GM21619 (cell line): ENCODE measurements around the gene CNPY2.
A peak's percentile ranks its signal among the peaks of the same experiment; 100 is the strongest.
"Not testable (repeated sequence)": the region's sequence is repeated elsewhere in the genome, so short reads cannot be mapped to it uniquely, and the experiment has no call there.

Source experiments
- ATAC-seq: cut with Tn5 transposase; IDR thresholded peaks from one replicate; pipeline ENCODE4 v1.9.1; 2021; ENCODE audit not compliant: unreplicated experiment

The CNPY2 gene

DNA sequence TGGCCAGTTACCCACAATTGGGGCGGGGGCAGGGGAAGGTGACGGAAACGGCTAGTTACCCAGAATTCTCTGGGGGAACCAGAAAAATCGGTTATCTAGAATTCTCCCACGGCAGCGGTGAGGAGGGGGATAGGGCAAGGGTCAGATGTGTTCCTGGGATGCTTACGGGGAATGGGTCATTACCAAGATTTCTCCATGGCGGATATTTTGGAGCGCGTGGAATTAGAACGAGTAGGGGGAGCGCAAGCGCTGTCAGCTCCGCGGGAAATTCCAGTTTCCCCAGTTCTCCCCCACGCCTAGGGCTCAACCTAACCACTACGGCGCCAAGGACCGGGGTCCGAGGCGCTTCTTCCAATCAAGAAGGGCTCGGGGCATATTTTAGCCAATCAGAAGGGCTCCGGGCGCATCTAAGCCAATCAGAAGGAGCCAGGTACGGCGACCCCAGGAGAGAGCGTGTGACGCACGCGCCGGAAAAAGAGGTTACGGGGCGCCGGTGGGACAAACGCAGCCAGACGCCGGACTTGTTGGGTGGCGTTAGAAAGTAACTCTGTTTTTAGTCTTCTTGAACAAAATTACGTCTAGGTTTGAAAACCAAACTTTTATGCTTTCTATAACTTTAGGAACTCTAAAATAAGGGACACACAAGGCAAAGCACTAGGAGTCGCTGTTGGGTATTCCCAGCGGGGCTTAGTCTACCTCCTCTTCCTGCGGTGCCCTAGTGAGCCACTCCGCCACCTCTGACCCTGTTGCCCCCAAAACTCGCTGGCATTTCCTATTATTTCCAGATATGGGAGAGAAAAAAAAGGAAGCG is 18.1 kb upstream of the CNPY2 start, which contains the start of gene PAN2:
TSS of gene PAN2 (minus strand) at position 322 of the 811 bp plus-strand sequence. CDS start 906 bp downstream, outside the sequence.
- ATAC-seq = peak; percentile 92

DNA sequence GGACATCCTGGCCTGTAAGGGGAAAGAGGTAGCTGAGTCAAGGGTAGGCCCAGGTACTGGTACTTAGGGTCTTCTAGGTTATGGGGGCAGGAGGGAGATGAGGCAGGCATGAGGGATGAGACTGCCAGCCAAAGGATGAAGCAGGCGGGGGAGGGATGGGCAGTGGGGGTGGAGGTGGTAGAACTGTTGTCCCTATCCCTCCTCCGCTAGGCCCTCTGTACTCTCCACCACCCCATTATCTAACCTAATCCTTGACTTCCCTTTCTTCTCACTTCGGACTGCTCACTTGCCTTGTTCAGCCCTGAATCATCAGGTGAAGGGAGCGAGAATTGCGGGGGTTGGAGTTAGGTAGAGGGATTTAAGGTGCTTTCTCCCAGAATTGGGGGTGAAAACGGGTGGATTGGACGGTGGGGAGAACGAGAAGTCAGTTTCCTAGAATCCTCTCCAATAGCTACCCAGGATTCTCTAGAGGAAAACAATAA is 17.4 kb upstream of the CNPY2 start:
- no peak for ATAC-seq

DNA sequence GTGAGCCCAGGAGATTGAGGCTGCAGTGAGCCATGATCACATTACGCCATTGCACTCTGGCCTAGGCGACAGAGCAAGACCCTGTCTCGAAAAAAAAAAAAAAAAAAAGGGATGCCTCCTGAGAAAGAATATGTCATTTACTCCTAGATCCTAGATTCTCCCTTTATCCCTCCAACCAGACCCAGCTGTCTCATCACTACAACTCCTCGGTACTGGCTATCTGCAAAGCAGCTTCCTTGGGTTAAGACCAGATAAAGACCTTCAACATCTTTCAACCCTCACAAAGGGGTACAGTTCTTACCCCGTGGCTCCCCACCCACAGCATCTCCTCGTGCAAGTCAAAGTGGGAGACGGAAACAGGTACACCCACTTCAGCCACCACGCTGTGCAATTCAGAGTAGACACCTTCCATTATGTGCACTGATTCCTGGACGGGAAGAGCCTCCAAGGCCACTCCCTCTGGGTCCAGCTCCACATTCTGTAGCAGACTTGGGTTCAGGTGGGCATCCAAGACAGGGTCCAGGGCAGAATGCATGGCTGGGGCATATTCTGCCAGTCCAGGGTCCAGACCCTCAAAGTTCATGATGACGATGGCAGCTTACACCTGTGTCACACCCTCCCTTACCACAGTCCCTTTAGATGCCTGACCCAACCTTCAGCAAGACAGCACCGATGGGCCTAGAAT is 16.9 kb upstream of the CNPY2 start:
- no peak for ATAC-seq

DNA sequence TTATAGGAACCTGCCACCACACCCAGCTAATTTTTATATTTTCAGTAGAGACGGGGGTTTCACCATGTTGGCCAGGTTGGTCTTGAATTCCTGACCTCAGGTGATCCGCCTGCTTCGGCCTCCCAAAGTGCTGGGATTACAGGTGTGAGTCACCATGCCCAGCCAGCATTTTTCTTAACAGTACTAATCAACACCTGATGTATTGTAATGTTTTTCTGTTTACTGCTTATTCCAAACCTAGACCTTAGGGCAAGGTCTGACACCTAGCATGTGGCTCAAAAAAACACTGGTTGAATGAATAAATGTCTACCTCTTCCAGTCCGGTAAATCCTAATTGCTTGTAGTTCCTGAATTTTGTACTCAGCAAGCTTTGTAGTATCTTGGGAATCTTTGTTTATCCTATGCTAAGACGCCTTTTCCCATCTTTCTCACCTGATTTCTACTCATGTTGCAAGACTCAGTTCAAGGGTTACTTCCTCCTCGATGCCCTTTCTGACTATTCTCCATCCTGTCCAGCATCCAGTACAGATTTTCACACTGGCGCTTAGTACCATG is 15.2 kb upstream of the CNPY2 start:
- no peak for ATAC-seq

DNA sequence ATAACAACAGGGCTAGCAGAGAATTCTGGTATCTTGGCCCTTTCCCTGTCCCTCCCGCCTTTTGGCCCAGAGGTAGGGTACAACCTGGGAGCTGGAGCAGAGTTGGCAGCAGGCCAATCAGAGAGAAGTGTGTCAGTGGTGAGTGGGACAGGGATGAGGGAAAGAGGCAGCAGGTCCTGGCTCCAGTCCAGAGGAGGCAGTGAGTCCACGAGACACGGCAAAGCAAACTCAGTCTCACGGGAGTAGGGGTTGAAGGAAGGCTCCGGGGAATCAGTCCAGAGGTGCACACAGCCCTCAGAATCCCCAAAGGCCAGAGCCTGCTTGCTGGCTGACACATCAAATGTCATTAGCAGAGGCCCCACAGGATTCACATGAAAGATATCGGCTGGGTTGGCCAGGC is 10.7 kb upstream of the CNPY2 start:
- ATAC-seq = no peak

DNA sequence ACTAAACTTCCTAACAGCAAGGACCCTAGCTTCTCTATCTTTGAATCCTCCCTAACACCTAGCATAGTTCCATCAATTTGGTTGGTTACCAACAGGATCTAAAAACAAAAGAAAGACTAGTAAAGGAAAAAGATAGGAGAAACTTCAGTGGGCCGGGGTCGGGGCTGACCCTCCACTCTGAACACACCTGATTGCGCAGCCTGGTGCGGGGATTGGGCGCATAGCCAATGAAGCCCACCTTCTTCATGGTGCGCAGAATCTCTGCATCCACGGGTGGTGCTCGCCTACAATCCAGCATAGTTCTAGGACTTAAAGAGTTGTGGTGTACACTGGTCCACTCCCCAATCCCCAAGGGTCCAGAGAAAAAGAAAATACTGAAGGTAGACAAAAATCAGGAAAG is 10.3 kb upstream of the CNPY2 start:
- ATAC-seq = no peak

DNA sequence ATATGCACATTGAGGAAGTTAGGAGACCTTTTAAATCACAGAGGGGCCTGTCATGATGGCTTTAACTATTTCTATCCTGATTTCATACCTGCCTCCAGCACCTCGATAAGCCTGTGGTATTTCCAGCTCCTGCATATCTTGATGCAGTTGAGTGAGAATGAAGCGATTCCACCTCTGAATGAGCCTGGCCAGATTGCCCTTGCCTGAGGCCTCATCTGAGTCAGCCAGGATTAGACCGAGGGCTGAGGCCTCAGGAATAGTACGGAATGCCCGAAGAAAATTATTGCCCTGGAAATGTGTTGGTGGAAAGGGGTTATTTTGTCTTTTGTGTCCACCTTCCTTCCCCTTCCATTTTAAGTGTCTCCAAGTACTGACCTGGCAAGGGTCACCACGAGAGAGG is 8.4 kb upstream of the CNPY2 start:
- no peak for ATAC-seq

DNA sequence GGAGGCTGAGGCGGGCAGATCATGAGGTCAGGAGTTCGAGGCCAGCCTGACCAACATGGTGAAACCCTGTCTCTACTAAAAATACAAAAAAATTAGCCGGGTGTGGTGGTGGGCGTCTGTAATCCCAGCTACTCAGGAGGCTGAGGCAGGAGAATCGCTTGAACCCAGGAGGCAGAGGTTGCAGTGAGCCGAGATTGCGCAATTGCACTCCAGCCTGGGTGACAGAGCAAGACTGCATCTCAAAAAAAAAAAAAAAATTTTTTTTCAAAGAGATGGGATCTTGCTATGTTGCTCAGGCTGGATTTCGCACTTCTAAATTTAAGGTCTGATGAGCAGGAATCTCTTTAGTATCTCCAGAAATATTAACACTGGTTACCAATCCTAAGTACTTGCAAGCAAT is 5.8 kb upstream of the CNPY2 start:
- ATAC-seq = not testable (repeated sequence)

DNA sequence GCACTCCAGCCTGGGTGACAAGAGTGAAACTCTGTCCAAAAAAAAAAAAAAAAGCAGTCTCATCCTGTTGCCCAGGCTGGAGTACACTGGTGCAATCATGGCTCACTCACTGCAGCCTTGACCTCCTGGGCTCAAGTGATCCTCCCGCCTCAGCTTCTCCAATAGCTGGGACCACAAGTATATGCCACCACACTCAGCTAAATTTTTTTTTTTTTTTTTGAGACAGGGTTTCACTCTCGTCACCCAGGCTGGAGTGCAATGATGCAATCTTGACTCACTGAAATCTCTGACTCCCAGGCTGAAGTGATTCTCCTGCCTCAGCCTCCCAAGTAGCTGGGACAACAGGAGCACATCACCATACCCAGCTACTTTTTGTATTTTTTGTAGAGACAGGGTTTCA is 5.2 kb upstream of the CNPY2 start:
- no peak for ATAC-seq

DNA sequence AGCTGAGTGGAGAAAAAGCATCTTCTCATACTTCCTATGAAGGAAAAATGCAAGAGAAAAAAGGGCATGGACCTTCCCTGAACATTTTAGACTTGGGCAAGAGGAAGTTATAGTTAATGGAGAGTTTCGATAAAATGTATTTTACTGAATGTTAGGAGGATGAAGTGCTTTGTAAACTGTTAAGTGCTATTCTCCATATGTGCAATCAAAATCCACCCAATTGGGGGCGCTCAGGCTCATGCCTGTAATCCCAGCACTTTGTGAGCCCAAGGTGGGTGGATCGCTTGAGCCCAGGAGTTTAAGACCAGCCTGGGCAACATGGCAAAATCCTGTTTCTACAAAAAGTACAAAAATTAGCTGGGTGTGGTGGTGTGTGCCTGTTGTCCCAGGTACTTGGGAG is 1.9 kb upstream of the CNPY2 start:
- no peak for ATAC-seq

DNA sequence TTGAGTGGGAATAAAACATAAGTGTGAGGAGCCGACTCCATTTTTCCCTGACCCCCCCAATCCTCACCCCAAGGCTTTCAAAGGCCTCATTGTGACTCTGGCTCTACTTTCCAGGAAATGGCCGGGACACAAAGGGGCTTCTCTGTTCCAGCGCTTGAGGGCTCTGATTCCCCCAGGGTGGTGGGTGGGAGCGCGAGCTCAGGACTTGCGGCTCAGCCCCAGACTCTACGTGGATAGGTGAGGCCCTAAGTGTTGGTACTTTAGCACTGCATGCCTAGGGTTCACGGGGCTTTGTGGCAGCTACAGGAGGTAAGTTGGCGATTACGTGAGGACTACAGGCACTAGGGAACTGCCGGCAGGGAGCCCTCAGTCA is 553 bp downstream of the CNPY2 start:
- no peak for ATAC-seq

DNA sequence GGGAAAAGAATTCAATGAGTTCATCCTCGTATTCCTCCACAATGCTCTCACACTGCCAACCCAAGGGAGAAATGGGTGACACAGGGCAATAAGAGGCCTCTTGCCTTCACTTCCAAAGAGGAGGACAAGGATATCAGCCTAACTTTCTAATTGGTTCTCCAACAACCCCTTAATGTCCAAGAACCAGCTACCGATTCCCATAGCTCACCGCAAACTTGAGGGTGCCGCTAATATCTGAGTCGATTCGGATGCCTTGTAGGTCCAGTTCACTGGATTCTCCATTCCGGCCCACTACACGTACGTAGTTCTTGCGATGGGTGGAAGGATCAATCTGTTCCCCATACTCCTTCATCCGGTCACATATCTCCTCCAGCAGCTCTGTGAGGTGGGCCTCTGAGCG is 4.8 kb downstream of the CNPY2 start:
- ATAC-seq = no peak

DNA sequence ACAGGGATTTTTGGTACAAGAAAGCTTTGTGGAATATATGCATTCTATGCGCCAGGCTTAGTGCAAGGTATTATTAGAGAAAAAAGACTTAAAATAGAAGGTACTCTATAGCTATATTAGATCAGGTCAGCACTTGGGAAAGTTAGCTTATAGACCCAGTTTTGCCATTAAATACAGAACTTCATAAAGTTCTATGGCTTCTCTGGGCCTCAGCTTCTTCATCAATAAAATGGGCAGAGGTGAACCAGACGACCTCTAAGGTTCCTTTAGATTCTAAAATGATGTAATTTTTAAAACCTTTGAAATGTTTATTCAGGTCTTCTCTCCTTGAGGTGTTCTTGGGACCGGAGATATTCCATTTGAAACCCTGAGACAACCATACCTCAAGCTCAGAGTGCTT is 7.1 kb downstream of the CNPY2 start:
- no peak for ATAC-seq

DNA sequence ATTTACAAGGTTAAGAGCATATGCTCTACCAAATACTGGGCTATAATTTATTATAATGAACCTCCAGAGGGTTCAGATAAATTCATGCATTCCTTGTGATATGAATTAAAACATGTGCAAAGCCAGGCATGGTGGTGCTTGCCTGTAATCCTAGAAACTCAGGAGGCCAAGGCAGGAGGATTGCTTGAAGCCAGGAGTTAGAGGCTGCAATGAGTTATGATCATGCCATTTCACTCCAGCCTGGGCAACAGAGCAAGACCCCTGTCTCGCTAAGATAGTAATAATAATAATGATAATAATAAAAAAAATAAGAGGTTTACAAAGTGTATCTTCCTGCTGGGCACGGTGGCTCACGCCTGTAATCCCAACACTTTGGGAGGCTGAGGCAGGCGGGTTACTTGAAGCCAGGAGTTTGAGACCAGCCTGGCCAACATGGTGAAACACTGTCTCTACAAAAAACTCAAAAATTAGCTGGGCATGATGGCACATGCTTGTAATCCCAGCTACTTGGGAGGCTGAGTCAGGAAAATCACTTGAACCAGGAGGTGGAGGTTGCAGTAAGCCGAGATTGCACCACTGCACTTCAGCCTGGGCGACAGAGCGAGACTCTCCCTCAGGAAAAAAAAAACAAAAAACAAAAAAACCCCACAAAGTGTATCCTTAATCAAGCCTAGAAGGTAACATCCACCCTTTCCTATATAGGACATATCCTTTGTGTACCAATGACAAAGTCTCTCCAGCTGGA is 8.4 kb downstream of the CNPY2 start:
- no peak for ATAC-seq

DNA sequence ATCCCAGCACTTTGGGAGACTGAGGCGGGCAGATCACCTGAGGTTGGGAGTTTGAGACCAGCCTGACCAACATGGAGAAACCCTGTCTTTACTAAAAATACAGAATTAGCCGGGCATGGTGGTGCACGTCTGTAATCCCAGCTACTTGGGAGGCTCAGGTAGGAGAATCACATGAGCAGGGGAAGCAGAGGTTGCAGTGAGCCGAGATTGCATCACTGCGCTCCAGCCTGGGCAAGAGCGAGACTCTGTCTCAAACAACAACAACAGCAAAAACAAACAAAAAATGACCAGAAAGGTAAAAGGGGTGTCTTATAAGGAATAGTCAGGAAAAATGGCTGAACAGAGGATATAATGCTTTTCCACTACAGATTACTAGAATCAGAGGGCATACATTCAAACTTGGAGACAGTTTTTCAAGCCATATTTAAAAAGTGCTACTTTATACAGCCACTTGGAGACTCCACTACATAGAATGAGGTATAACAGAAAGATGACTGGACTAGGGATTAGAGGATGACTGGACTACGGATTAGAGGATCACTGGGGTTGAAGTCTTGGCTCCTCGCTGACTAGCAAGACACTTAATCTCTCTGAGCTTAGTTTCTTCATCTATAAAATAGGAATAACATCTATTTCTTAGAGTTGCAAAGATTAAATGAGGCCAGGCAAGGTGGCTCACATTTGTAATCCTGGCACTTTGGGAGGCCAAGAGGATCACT is 10.8 kb downstream of the CNPY2 start:
- ATAC-seq = no peak

DNA sequence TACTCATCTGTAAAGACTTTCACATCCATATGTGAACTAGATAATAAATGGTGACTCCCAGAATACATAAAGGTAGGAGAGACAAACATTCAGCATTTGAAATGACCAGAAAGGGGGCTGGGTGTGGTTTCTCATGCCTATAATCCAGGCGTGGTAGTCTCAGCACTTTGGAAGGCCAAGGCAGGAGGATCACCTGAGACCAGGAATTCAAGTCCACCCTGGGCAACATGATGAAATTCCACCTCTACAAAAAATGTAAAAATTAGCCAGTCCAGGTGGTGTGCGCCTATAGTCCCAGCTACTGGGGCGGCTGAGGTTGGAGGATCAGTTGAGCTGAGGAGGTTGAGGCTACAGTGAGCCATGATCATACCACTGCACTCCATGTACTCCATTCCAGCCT is 11.5 kb downstream of the CNPY2 start:
- no peak for ATAC-seq

DNA sequence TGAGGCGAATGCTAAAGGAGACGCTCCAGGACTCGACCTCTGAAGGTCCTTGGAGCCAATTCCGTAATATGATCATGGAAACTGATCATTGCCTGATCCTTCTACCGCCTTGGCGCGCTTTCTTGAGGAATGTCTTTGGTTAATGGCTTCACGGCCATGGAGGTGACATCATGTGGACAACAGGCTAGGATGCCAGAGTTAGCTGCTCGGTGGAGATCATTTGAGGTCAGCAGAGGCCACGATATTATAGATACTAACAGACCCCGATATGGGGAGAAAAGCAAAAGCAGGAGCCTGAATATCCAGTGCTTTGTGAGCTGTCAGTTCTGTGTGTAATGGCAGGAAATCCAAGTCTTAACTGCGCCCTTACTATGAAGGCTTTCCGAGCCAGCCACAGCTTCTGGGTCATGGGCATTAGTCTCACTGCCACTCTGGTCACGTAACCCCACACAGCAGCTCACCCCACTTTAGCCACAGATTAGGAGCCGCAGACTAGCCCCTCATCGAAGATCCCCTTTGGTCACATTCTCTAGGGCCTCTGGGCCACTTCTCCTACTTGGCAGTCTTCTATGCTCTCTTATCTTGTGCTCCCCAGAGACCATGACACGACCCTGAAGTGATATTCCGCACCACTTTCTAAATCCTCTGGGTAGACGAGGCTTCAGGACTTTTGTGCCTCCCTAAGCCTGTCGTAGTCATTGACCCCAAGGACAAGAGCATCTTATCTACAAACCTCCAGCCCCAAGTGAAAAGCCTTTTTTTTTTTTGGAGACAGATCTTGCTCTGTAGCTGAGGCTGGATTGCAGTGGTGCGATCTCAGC is 14.9 kb downstream of the CNPY2 start:
- ATAC-seq = no peak

DNA sequence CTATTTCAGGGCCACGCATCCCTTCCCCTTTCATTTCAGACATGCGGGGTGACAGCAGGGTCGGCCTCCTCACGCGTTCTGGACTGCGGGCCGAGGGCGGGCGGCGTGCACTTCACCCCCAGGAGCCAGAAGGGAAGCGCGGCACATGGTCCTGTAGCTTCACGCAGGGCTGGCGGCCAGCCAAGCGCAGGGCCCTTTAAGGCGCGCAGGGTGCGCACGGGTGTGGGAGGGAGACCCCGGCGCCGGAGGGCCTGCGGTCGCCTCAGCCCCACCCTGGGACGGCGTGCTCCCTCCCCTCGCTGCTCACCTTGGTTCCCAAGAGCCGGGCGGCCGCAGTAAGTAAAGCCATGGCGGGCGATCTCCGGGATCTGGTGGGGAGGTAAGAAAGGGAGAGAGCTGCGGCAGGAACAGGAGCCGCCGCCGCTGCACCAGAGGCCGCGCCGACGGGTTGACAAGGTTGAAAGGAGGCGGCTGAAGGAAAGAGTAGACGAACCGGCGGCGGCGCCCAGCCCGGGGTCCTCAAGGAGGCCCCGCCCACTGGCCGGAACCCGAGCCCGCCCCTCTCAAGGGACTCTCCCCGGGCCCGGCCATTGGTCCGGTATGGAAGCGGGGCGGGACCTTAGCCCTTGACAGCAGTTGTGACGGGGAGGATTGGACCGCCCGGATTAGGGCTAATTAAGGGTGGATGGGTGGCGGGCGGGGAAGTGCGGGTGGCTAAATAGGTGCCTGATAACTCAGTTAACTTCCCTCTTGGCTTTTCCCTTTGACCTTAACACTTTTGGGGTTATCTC is 15.7 kb downstream of the CNPY2 start, which contains the start of gene CS:
TSS of gene CS (minus strand) at position 478 of the 791 bp plus-strand sequence. CDS start at position 349, 129 bp downstream.
- peak; percentile 94 for ATAC-seq

DNA sequence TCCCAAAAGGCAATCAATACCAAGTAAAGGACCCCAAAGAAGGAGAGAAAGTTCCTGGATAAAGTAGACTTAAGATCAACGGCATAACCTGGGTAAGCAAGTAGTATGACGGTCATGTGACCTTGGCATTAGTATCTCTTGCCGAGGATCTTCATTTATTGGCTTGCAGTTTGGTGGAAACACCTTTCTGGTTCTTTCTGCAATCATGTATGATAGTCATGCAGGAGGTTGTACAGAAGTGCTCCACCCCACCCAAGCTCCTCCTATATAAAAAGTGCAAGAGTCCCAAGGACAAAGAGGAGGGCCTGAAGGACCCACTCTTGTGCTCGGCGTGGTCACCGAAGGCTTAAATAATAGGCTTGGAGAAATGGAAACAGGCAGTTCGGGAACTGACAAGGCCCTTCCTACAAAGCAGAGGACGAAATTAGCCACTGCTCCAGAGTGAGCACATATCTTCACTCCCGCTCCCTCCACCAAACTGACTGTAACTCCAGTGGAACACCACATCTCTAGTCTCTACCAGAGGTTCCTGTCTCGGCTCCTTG is 16.4 kb downstream of the CNPY2 start:
- ATAC-seq = no peak
